GM12892 (cell line): ENCODE measurements around the gene IVD.

Source experiments
- POLR2A ChIP-seq: IDR thresholded peaks from 2 replicates; pipeline ENCODE4 v1.6.1; 2011; ENCODE audit warnings: low read depth, low read length, control low read depth
- POLR2AphosphoS5 ChIP-seq: IDR thresholded peaks from 2 replicates; pipeline ENCODE4 v1.6.1; 2011; ENCODE audit warnings: low read depth, low read length, control low read depth
- TAF1 ChIP-seq: IDR thresholded peaks from 2 replicates; pipeline ENCODE4 v1.6.1; 2011; ENCODE audit warnings: low read depth, mild to moderate bottlenecking, control low read depth, low read length, borderline replicate concordance

DNA sequence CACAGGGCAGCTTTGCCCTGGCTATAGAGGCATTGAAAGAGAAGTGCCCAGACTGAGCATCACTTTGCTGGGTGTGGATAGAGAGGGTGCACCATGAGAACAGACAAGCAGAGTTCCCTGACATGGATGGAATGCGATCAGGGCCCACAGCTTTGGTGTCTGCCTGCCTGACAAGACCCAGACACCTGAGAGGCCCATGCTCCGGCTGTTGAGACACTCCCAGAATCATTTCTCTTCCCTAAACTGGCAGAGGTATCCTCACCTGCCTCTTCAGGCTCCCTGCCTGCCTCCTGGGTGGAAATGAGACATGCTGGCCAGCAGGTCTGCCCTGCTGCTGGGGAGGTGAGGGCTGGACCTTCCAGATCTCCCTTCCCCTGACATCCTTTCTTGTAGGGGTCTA is 54.8 kb downstream of the IVD start:
- TF ChIP-seq POLR2AphosphoS5 (no peak), POLR2A (no peak), TAF1 (no peak)
